HG02943 (cell line): Measurements from ENCODE around the gene ENDOU.

Experiments used
- ATAC-seq: cut with Tn5 transposase; IDR thresholded peaks from one replicate; pipeline ENCODE4 v1.9.1; 2021; ENCODE audit warnings: mild to moderate bottlenecking, low read depth, moderate library complexity; ENCODE audit not compliant: unreplicated experiment

ENDOU gene, protein sequence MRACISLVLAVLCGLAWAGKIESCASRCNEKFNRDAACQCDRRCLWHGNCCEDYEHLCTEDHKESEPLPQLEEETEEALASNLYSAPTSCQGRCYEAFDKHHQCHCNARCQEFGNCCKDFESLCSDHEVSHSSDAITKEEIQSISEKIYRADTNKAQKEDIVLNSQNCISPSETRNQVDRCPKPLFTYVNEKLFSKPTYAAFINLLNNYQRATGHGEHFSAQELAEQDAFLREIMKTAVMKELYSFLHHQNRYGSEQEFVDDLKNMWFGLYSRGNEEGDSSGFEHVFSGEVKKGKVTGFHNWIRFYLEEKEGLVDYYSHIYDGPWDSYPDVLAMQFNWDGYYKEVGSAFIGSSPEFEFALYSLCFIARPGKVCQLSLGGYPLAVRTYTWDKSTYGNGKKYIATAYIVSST

DNA sequence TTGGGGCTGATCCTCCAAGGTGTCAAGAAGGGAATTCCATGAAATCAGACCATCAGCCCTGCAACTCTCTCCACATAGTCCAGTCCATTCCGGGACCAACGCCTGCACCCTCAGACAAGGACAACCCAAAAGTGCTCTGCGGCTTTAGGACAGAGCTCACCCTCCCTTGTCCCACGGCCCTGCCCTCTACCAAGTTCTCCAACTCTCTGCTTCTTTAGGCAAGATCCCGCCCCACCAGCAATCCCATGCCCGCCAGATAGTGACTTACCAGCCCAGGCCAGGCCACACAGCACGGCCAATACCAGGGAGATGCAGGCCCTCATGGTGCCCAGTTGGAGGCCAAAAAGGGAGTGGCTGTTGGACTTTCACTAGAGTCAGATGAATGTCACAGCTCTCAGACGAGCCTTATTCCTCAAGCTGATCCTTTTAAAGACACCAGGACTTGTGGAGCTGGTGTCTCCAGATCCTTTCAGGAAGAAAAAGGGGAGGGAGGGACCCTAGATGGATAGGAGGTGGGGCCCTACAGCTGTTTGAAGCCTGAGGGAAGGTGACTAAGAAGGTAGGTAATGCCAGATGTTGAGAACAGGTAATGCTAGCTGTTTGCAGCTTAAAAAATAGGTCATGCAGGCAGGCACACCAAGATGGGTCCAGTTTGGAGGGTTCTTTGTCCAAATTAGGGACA is at the start of gene ENDOU:
TSS of gene ENDOU (minus strand) at position 400 of the 682 bp plus-strand sequence. CDS start at position 323, 77 bp downstream.
- ATAC-seq: no peak

- ATAC-seq: no peak
These were observed 49.4 kb upstream of the ENDOU start for GRCh38 chr12:47774663-47775062.

DNA sequence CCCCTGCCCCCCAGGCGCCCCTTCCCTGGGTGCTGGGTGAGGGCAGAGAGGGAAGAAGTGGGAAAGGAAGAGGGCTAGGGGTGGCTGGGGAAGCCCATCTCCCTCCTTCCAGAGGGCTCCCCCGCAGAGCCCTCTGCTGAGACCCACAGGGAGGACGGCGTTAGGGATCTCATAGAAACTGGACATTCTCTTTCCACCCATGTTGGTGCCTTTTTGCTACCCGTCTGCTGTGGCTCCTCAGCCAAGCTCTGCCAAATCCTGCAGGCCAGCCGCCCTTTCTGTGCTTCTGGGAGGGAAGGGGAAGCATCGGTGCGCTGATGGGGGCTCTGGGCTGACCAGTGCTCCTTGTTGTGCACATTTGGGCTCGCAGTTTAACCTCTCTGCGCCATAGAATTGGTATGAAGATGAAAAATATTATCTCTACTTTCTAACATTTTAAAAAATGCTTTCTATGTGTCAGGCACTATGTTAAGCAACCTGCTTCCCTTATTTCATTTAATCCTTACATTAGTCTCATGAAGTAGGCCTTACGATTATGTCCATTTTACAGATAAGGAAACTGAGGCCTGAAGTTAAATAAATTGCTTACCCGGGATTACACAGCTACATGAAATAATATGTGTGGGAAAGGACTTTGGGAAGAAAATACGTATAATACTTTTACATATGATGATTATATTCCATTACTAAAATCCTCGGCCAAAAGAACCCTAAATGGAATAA is 48.7 kb upstream of the ENDOU start:
- no peak for ATAC-seq

GRCh38 chr12:47773062-47773857 is 48.0 kb upstream of the ENDOU start, which contains the start of gene SLC48A1:
Gene SLC48A1, plus strand, starts transcription at chr12:47773238. Its CDS starts 67 bp downstream, at chr12:47773305.
- peak; percentile 66 for ATAC-seq

GRCh38 chr12:47772738-47773061 is 47.4 kb upstream of the ENDOU start:
- ATAC-seq: peak; percentile 24

DNA sequence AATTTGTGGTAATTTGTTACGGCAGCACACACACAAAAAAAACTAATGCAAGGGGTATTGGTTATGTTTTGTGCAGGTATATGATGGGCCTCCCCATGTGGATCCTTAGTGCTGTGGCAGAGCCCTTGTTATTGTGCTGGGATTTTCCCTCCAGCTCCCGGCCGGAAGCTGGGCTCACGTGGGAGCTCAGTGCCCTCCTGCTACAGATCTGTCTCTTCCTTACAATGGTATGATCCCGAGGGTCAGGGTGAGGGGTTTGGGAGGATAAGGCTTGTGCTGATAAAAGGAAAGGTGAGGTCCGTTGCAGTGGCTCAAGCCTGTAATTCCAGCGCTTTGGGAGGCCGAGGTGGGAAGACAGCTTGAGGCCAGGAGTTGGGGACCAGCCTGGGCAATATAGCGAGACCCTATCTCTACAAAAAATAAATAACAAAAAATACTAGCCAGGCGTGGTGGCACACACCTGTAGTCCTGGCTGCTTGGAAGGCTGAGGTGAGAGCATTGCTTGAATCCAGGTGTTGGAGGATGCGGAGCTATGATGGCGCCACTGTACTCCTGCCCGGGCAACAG is 46.9 kb upstream of the ENDOU start:
- no peak for ATAC-seq

- ATAC-seq: no peak
These were observed 46.0 kb upstream of the ENDOU start for GRCh38 chr12:47771304-47771703.

DNA sequence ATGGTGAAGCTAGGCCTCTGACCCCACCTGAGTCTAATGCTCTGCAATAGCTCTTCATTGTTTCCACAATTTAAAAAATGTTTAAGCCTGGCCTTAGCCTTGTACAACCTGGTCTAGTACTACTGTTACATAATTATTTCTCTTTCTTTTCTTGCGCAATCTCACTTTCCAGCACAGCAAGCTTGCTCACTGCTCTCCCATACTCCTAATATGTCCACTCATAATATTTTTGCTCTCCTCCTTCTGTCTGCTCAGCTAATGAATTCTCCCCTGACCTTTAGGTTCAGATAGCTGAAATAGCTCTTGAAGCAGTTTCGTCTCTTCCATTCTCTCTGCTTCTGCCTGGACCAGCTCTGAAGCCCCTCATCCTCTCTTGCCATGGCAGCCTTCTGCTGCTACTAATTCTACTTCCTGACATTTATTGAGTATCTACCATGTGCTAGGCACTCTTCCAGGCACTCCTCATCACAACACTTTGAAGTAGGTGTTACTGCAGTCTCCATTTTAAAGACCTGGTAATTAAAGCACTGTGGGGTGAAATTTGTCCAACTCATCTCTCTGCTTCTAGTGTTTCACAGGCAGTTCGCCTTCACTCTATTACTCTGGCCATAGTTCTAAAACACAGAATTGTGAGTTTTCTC is 44.9 kb upstream of the ENDOU start:
- ATAC-seq: no peak

GRCh38 chr12:47769234-47770085 is 44.2 kb upstream of the ENDOU start:
- ATAC-seq: no peak

GRCh38 chr12:47768323-47768811 is 43.1 kb upstream of the ENDOU start:
- ATAC-seq: no peak

- no peak for ATAC-seq
These were observed 42.0 kb upstream of the ENDOU start for GRCh38 chr12:47767216-47767724.

DNA sequence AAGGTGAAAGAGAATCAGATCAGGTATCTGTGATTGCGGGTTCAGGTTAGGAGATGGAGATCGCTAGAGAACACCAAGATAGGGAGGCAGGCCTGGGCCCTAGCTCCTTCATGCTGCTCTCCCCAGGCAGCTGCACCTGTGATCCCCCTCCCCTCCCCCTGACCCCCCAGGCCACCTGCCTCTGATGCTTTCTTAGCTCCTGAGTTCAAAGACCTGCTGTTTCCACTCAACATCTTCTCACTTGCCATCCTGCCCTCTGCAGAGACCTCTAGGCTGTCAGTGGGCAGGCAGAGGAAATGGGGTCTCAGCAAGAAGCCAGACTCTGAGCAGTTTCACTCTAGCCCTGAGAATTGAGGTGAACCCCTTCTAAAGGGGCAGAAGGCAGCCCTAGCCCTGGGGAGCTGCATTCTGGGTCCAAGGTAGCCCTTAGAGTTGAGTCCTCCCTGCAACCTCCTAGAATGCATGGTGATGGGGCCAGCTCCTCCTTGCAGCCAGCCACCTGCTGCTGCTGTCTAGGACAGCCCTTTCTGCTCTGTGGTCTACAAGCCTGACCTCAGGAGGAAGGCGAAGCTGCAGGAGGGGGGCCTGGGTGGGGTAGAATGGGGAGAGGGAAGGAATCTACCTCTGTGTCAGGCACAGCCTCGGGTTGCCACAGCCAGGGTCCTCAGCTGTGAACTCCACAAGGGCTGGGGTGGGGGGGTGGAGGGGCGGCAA is 41.4 kb upstream of the ENDOU start:
- no peak for ATAC-seq

DNA sequence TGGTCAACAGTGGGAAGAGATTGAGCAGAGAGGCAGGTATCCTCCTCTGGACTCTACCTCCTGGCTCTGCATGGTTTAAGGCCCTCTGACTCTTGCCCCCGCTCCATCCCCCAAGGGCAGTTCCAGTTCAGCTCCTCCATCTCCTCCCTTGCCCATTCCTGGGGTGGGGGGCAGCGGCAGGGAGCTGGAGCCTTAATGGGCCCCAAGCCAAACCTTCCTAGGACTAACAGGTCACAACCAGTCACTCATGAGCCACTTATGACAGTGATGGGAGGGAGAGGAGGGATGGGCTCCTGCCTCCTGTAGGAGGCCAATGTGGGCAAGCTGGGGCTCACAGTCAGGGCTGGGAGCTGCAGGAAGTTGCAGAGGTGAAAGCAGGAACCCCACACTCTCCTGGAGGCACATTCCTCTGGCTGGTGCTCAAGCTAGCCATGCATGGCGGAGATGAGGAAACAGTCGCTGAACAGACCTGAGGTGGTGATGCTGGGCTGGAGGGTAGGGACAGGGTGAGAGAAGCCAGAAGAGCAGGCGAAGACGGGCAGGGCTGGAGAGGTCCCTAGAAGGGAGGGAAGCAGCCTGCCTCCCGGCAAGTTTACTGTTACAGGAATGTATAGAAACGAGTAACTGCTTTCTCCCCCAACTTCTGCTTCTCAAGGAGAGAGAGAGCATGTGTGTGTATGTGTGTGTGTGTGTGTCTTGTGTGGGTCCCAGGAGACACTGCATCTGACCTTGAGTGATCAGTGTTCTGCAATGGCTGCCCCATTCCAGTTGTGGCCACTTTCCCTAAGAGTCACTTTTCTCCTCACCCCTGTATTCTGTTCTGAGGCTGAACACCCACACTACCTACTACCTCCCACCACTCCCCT is 38.4 kb upstream of the ENDOU start:
- ATAC-seq: no peak

GRCh38 chr12:47762850-47763465 is 37.7 kb upstream of the ENDOU start:
- no peak for ATAC-seq

GRCh38 chr12:47758834-47759690 is 33.8 kb upstream of the ENDOU start, which contains the start of gene RAPGEF3:
Gene RAPGEF3, minus strand, starts transcription at chr12:47758880. Its CDS starts 324 bp downstream, at chr12:47758556.
- ATAC-seq: peak; percentile 40

GRCh38 chr12:47758584-47758833 is 33.2 kb upstream of the ENDOU start:
- ATAC-seq: no peak
